Tibial nerve (tissue), 4 donors: ENCODE data around the gene RUVBL1.

Experiments
- CTCF ChIP-seq, 5 experiments: fragments of 200-600 bp in 3 of 5; fragments of 450-650 bp in 2 of 5; sonication (generic) in 3 of 5; IDR thresholded peaks; one replicate each; pipeline ENCODE4 v1.5.1; 2016 to 2019; ENCODE audit warnings: antibody characterized with exemption in 5 of 5, mild to moderate bottlenecking in 3 of 5, moderate library complexity in 2 of 5
- EP300 ChIP-seq, 2 donors: sonication (generic); formaldehyde crosslinking; IDR thresholded peaks; one replicate each; pipeline ENCODE4 v1.6.1; 2017; ENCODE audit warnings: antibody characterized with exemption in 2 of 2, mild to moderate bottlenecking in 1 of 2
- POLR2A ChIP-seq, 2 donors: fragments of 450-650 bp; IDR thresholded peaks; one replicate each; pipeline ENCODE4 v1.6.1; 2017; ENCODE audit warnings: antibody characterized with exemption in 2 of 2, mild to moderate bottlenecking in 2 of 2, moderate library complexity in 2 of 2

GRCh38 chr3:128080323-128081080 is 43.1 kb downstream of the RUVBL1 start:
- TF ChIP-seq CTCF (IDR thresholded peaks at IDR 0.05) (no peak), POLR2A (IDR thresholded peaks at IDR 0.05) (no peak), EP300 (IDR thresholded peaks at IDR 0.05) (no peak)
